GM23338 (cell line): ENCODE measurements around the gene PLCL1. TPM values are rescaled to one million over a fixed set of nuclear protein-coding genes. Genes with fewer than 3 reads are reported as not detected.

Experiments used
- ATAC-seq: fragments of 200-7000 bp; cut with Tn5 transposase; 3 replicates; pipeline ENCODE4 v1.9.1; 2020
- DNase-seq: peaks from one replicate; pipeline ENCODE4 v3.0.0-alpha.2; 2015; ENCODE audit warnings: low spot score
- H2AFZ ChIP-seq: fragments of 200-600 bp; sonication (generic); 2 replicates; pipeline ENCODE4 v1.8.0; 2016; ENCODE audit warnings: antibody characterized with exemption, mild to moderate bottlenecking, moderate library complexity
- H3F3A ChIP-seq: fragments of 200-600 bp; sonication (generic); replicated peaks from 2 replicates; pipeline ENCODE4 v1.8.0; 2017; ENCODE audit warnings: antibody characterized with exemption, mixed run types, low read depth
- H3K27ac ChIP-seq: fragments of 200-600 bp; sonication (generic); 2 replicates; pipeline ENCODE4 v1.6.1; 2016; ENCODE audit warnings: low read depth
- H3K27me3 ChIP-seq: fragments of 200-600 bp; sonication (generic); 2 replicates; pipeline ENCODE4 v1.8.0; 2016; ENCODE audit warnings: mild to moderate bottlenecking, mixed run types, moderate library complexity; ENCODE audit not compliant: insufficient read depth
- H3K36me3 ChIP-seq: fragments of 200-600 bp; sonication (generic); 2 replicates; pipeline ENCODE4 v1.8.0; 2016; ENCODE audit warnings: mild to moderate bottlenecking; ENCODE audit not compliant: insufficient read depth
- H3K4me1 ChIP-seq: fragments of 200-600 bp; sonication (generic); 2 replicates; pipeline ENCODE4 v1.8.0; 2016; ENCODE audit warnings: mild to moderate bottlenecking, moderate library complexity; ENCODE audit not compliant: insufficient read depth
- H3K4me2 ChIP-seq: fragments of 200-600 bp; sonication (generic); 2 replicates; pipeline ENCODE4 v1.7.1; 2017; ENCODE audit warnings: mixed run types
- H3K4me3 ChIP-seq: fragments of 200-600 bp; sonication (generic); 2 replicates; pipeline ENCODE4 v1.6.1; 2016; ENCODE audit warnings: mixed run types
- H3K79me2 ChIP-seq: fragments of 200-600 bp; sonication (generic); replicated peaks from 2 replicates; pipeline ENCODE4 v1.8.0; 2017; ENCODE audit warnings: mild to moderate bottlenecking; ENCODE audit not compliant: insufficient read depth
- H3K9me2 ChIP-seq: fragments of 200-600 bp; sonication (generic); 2 replicates; pipeline ENCODE4 v1.8.0; 2017; ENCODE audit not compliant: insufficient read depth
- H4K20me1 ChIP-seq: fragments of 200-600 bp; sonication (generic); replicated peaks from 2 replicates; pipeline ENCODE4 v1.8.0; 2017; ENCODE audit warnings: mild to moderate bottlenecking; ENCODE audit not compliant: insufficient read depth
- H3K27ac Mint-ChIP-seq: 2 replicates; pipeline ENCODE4 v1.8.0; 2020; ENCODE audit warnings: inconsistent platforms, mild to moderate bottlenecking, moderate library complexity, mixed read lengths
- H3K27me3 Mint-ChIP-seq: 3 replicates; pipeline ENCODE4 v1.8.0; 2022; ENCODE audit warnings: low read depth, mild to moderate bottlenecking, moderate library complexity, mixed read lengths, inconsistent platforms; ENCODE audit not compliant: insufficient read depth, poor library complexity
- H3K36me3 Mint-ChIP-seq: 3 replicates; pipeline ENCODE4 v1.8.0; 2021; ENCODE audit warnings: low read depth, mild to moderate bottlenecking, inconsistent platforms, moderate library complexity, mixed read lengths
- H3K4me1 Mint-ChIP-seq: 3 replicates; pipeline ENCODE4 v1.8.0; 2020; ENCODE audit warnings: mild to moderate bottlenecking, inconsistent platforms, mixed read lengths
- H3K4me3 Mint-ChIP-seq: 3 replicates; pipeline ENCODE4 v1.8.0; 2021; ENCODE audit warnings: moderate library complexity, mild to moderate bottlenecking, inconsistent platforms, mixed read lengths
- H3K9me3 Mint-ChIP-seq: 3 replicates; pipeline ENCODE4 v1.8.0; 2020; ENCODE audit warnings: moderate library complexity, mild to moderate bottlenecking, inconsistent platforms, mixed read lengths
- CREB1 ChIP-seq: fragments of 250-450 bp; sonication (Bioruptor Pico); IDR thresholded peaks from 2 replicates; pipeline ENCODE4 v1.5.0; 2020; ENCODE audit warnings: low read depth, mild to moderate bottlenecking, moderate library complexity
- CTCF ChIP-seq, 2 experiments: fragments of 200-600 bp in 1 of 2; sonication (generic) in 1 of 2; conservative IDR thresholded peaks; 2 replicates each; pipeline versions ENCODE4 v1.5.1 to v1.6.1; 2016 to 2017; ENCODE audit warnings: antibody characterized with exemption in 2 of 2, low read depth in 2 of 2, mild to moderate bottlenecking in 2 of 2, moderate library complexity in 1 of 2
- EZH2 ChIP-seq: fragments of 200-600 bp; sonication (generic); IDR thresholded peaks from one replicate; pipeline ENCODE4 v1.8.0; 2017; ENCODE audit warnings: antibody characterized with exemption, mild to moderate bottlenecking, low read depth; ENCODE audit not compliant: unreplicated experiment
- EZH2phosphoT487 ChIP-seq: fragments of 200-600 bp; sonication (generic); IDR thresholded peaks from one replicate; pipeline ENCODE4 v1.8.1; 2018; ENCODE audit warnings: antibody characterized with exemption; ENCODE audit not compliant: unreplicated experiment
- JUNB ChIP-seq: IDR thresholded peaks from one replicate; pipeline ENCODE4 v1.6.1; 2016; ENCODE audit warnings: antibody characterized with exemption; ENCODE audit not compliant: unreplicated experiment
- NANOG ChIP-seq: IDR thresholded peaks from 2 replicates; pipeline ENCODE4 v1.6.1; 2016; ENCODE audit warnings: antibody characterized with exemption, borderline replicate concordance
- POLR2AphosphoS5 ChIP-seq: IDR thresholded peaks from 2 replicates; pipeline ENCODE4 v1.6.1; 2016; ENCODE audit warnings: antibody characterized with exemption, low read depth
- REST ChIP-seq: IDR thresholded peaks from one replicate; pipeline ENCODE4 v1.6.1; 2018; ENCODE audit warnings: antibody characterized with exemption; ENCODE audit not compliant: unreplicated experiment
- STAT1 ChIP-seq: IDR thresholded peaks from one replicate; pipeline ENCODE4 v1.6.1; 2016; ENCODE audit warnings: antibody characterized with exemption; ENCODE audit not compliant: unreplicated experiment
- ZNF462 ChIP-seq: fragments of 250-450 bp; sonication (Bioruptor Pico); IDR thresholded peaks from 2 replicates; pipeline ENCODE4 v1.5.0; 2020; ENCODE audit warnings: mild to moderate bottlenecking, moderate library complexity
- polyA plus RNA-seq: library from polyadenylated mRNA; unstranded; fragments of >200 nt; fragmentation: Nextera tagmentation; extraction: Ambion mirVana; gene quantifications from 2 replicates; pipeline ENCODE4 v1.2.1, GENCODE V29; 2016
- total RNA-seq: library from RNA; depleted of rRNA; stranded (reverse); fragments of >200 nt; shearing (Covaris generic); gene quantifications from 2 replicates; pipeline ENCODE4 v1.2.3, GENCODE V29; 2014

Gene PLCL1
- total and polyA plus RNA-seq, 2 experiments from 2014 or later: not detected

- no peak for TF ChIP-seq REST
Measured at GRCh38 chr2:198073253-198073652, 268.9 kb downstream of the PLCL1 start (continued).

- H3K9me2 ChIP-seq: no peaks in the 10 kb centered on the region
- no peaks in the 10 kb centered on the region for H3K36me3 Mint-ChIP-seq
- H4K20me1 ChIP-seq: no peaks in the 10 kb centered on the region
- H3F3A ChIP-seq: no peaks in the 10 kb centered on the region
- H3K27me3 ChIP-seq: no peaks in the 10 kb centered on the region
- ATAC-seq (no peak), DNase-seq (no peak)
- no peaks in the 10 kb centered on the region for H3K79me2 ChIP-seq
- H3K27me3 Mint-ChIP-seq: no peaks in the 10 kb centered on the region
- no peak overlapping the region for H2AFZ ChIP-seq
- H3K4me2 ChIP-seq: no peak overlapping the region
- H3K4me3 ChIP-seq: no peak overlapping the region
- peaks cover 2% of the 10 kb centered on the region; the same call in 1 of the 3 replicates for H3K4me1 Mint-ChIP-seq
- H3K4me3 Mint-ChIP-seq: no peak overlapping the region
- H3K9me3 Mint-ChIP-seq: no peaks in the 10 kb centered on the region
- peaks cover under 1% of the 10 kb centered on the region; the same call in 1 of the 2 replicates for H3K4me1 ChIP-seq
- no peaks in the 10 kb centered on the region for H3K36me3 ChIP-seq
- H3K27ac Mint-ChIP-seq: no peak overlapping the region; the same call in 1 of the 2 replicates
- H3K27ac ChIP-seq: no peak overlapping the region
- TF ChIP-seq POLR2AphosphoS5 (no peak), NANOG (no peak), REST (no peak), ZNF462 (CRISPR knock-in tag) (no peak), EZH2phosphoT487 (no peak), CTCF (conservative IDR thresholded peaks at IDR 0.05; ENCODE audit: low read depth in 2 of 2) (no peak), STAT1 (no peak), EZH2 (no peak), CREB1 (CRISPR knock-in tag) (no peak), JUNB (no peak)
Measured at GRCh38 chr2:198077477-198077876, 273.1 kb downstream of the PLCL1 start.
